GM21381 (cell line): Measurements from ENCODE around the gene CENPE.

Experiments used
- ATAC-seq: cut with Tn5 transposase; IDR thresholded peaks from one replicate; pipeline ENCODE4 v1.9.1; 2021; ENCODE audit warnings: mild to moderate bottlenecking, moderate library complexity; ENCODE audit not compliant: unreplicated experiment

Gene CENPE

DNA sequence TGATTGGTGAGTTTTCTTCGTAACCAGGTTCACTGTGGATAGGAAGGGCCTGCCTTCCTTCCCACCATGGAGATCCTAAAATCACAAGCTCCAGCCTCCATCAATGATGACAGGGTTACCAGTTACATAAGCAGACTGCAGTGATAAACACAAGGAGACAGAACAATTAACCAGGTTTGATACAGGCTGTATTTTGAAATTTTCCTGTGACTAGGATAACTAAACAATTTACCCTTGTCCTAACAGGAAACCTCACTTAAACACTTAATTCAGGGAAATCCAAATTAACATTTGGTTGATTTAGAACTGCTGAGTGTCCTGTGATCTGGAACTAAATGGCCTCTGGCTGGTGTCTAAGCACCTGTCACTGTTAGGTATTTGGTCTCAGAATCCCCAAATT lies 118.5 kb downstream of the CENPE start:
- no peak for ATAC-seq

DNA sequence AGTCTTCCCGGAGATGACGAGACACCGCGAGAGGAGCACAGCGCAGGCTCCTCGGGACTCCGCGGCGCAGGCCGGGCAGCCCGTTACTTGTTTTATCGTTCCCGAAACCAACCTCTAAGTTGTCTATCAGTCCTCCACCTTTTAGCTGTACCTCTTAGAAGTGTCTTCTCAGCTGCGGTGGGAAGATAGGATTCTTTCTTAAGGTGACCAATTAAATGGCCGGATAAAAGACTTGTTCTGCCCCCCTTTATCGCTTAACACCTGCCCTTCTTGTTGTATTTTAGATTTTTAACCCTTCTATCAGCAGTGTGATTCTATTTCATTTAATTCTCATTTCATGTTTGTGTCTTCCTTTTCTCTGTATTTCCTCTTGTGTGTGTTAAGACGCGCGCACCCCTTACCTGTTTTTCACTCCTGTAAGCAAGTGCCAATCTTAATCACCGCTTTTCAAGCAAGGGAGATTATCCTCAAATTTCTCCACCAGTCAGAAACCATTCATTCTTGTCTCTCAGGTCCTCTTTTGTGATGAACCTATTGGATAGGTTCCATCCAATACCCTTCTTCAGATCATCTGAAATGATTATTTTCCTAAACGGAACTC lies 121.3 kb downstream of the CENPE start, which contains the start of gene SLC9B2:
Gene SLC9B2 (minus strand): TSS at position 15 of the 601 bp plus-strand sequence. CDS start 9,211 bp downstream, outside the sequence.
- peak; percentile 50 for ATAC-seq

DNA sequence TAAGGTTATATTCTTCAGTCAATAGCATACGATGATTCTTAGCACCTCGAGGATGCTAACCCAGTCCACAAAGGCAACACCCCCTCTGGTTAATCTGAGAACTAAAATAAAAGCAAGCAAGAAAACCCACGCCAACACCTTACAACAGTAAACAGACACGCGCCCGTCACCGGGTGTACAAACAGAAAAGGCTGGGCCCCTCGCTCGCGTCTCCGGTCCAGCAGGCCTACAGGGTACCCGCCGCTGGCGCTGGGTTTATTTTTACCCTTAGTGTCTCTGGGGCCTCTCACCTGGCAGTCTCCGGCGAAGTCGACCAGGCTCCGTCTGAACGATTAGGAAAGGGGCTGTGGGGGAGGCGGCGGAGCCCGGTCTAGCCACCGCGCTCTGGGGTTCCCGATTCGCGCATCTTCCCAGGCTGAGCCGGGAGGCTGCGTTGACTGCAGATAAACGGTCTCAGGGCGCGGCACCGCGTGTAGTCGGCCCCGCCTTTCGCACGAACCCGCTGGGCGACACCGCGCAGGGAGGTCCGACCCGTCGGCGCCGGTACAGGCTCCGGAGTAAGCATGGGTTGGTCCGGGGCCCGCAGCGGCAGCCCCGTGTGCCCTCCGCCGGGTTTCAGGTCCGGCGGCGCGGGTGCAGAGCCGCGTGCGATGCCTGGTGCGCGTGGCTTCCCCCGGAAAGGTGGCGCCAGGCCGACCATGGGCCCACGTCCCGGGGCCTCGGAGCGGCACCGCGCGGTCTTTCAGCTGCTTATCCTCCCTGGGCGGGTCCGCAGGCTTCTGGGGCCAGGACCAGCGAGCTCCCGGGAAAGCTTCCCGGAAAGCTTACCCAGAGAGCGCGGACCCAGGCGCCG lies 122.0 kb downstream of the CENPE start:
- ATAC-seq, result peak; percentile 51

DNA sequence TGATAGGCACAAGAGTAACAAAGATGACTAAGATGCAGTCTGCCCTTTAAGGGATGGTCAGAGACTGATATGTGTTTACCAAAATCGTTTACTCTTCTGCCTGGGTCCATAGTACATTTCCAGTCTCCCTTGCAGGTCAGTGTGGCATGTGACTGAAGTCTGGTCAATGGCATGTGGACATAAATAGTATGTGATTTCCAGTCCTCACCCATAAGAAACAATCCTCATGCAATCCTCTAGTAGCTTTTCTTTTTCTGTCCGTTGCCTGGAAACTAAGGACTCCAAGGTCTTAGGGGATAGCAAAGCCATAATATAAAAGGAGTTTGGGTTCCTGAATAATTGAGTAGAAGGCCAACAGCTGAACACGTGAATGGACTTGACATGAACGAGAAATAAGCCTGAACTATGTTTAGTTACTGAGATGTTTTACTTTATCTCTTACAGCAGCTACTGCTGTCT lies 122.7 kb downstream of the CENPE start:
- ATAC-seq, result no peak

DNA sequence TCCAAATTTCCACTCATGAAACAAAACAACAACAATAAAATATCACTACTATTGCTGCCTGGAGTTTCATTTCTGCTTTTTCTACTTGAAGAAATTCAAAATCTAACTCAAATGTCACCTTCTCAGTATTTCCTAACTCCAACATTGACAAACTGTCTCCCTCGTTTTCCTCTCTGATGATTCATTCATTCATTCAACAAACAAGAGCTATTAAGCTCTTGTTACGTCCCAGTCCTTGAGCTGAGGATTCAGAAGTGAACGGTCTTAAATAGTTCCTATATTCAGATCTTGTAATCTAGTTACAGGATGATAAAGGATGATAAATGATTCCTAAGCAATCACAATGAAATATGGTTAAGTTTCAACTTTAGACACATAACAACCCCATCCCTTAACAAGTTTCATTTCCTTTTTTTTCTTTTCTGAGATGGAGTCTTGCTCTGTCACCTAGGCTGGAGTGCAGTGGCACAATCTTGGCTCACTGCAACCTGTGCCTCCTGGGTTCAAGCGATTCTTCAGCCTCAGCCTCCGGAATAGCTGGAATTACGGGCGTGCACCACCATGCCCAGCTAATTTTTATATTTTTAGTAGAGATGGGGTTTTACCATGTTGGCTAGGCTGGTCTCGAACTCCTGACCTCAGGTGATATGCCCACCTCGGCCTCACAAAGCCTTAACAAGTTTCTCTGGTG lies 123.3 kb downstream of the CENPE start:
- ATAC-seq, result peak; percentile 34

DNA sequence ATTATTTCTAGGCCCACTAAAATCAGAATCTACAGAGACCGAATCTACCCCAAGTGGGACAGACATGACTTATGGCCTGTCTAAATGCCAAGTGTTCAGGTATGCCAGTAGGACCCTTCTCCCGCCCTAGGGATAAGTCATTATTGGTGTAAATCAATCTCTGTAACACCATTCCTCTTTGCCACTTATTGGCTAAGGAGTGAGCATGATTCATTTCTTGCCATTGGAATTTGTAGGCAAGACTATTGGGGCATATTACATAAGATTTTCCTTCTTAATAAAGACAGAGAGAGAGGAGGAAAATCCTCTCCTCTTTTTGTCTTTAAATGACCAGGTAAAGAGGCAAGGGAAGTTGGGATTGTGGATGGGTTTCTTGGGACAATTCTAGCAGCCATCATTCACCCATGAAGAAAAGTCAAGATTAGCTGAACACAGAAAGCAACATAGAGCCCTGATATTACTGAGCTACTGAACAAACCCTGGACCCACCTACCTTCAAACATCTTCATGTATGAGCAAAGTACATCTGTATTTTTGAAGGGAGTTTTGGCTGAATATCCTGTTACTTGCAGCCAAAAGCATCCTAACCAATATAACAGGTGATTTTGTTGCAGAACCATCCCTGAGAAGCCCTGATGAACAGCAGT lies 124.2 kb downstream of the CENPE start:
- no peak for ATAC-seq

DNA sequence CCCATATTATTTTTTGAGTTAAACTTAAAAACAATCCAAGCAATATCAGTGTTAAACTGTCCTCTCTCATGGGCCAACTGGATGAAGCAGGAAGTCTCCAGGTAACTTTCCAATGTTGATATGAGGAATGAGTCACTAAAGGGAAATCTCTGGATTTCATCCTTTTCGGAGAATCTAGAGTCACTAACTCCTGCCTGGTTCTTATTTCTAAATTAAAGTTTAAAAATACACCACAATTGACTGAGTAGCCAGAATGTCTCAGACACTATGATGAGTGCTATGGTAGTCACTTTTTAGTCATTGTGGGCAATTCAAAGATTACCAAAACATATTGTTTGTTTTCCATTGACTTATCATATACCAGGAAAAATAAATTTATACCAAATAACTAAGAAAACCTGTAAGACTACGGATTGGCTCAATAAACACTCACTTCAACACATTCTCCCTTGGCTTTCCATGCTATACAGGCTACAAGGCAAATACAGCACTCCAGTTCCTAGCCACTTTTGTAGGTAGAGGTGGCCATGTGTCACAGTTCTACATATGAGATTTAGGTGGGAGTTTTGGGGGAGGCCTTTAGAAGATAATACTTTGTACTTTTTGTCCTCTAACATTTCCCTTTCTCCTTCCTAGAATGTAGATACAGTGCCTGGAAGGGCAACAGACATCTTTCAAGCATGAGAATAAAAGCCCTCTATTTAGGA lies 130.1 kb downstream of the CENPE start:
- no peak for ATAC-seq

DNA sequence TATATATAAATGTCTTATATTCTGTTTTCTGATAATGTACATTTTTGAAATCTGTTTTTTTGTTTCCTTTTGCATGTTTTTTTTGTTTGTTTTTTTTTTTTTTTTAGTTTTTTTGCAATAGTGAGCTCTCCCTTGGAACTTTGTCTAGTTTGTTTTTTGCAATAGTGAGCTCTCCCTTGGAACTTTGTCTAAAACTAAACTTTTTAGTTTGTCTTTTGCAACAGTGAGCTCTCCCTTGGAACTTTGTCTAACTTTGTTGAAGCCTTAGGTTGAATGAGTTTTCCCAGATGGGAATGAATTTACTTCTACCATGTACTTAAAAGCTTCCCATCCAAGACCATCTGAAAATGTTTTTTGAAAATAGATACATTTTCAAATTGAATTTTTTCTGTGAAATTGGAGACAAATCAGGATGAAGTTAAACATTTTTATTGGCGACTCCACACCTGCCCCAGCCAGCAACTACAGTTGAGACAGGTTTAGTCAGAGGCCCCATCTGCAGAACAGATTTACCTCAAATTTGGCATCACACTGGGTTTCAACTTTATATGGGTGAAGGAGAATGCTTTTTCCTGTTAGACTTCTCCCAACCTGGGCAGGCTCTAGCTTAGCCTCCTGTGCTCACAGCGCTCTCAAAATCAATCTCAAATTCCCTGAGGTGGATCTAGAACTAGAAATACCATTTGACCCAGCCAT lies 137.5 kb downstream of the CENPE start:
- ATAC-seq, result no peak
